A549 (cell line): ENCODE data around the gene ADPRS. TPM values are rescaled to one million over a fixed set of nuclear protein-coding genes. Genes with fewer than 3 reads are reported as not detected.

Source experiments
- ATAC-seq, 2 experiments: fragments of 200-7000 bp in 1 of 2; fragments of >200 bp in 1 of 2; cut with Nextera tagmentation in 1 of 2; cut with Tn5 transposase in 1 of 2; 3 replicates each; pipeline versions ENCODE4 v1.8.0 to v1.9.1; 2018 to 2020; ENCODE audit warnings: mild to moderate bottlenecking in 1 of 2, moderate library complexity in 1 of 2
- CTCF ChIA-PET: fragments of 300-600 bp; sonication (Branson Sonifier 250); formaldehyde crosslinking; extraction: SDS; loops from one replicate; lab custom pipeline; 2021; ENCODE audit warnings: antibody characterized with exemption, inconsistent platforms; lab: Yijun Ruan, JAX
- POLR2A ChIA-PET: fragments of 350-600 bp; formaldehyde crosslinking; extraction: SDS; loops from one replicate; lab custom pipeline; 2021; ENCODE audit warnings: antibody characterized with exemption, inconsistent platforms; lab: Yijun Ruan, JAX
- DNase-seq, 2 experiments: peaks; one replicate each; pipeline versions ENCODE4 v3.0.0 to v3.0.0-alpha.2; 2011 to 2016; ENCODE audit warnings: low read depth in 1 of 2, low spot score in 1 of 2
- FAIRE-seq: peaks from 2 replicates; lab custom pipeline; 2011; peaks lifted over from hg19 to GRCh38; lab: Jason Lieb, UNC
- H3K27ac ChIP-seq, 2 experiments: fragments of >200 bp; sonication (Bioruptor Twin); formaldehyde crosslinking; 3 replicates each; pipeline ENCODE4 v1.5.1; 2016 to 2017
- H3K4me1 ChIP-seq: fragments of >200 bp; sonication (Bioruptor Twin); formaldehyde crosslinking; 3 replicates; pipeline ENCODE4 v1.6.1; 2016
- H3K4me2 ChIP-seq: fragments of >200 bp; sonication (Bioruptor Twin); formaldehyde crosslinking; 3 replicates; pipeline ENCODE4 v1.6.1; 2016
- H3K4me3 ChIP-seq: fragments of >200 bp; sonication (Bioruptor Twin); formaldehyde crosslinking; 3 replicates; pipeline ENCODE4 v1.5.1; 2016
- H3K9me3 ChIP-seq: fragments of >200 bp; sonication (Bioruptor Twin); formaldehyde crosslinking; 3 replicates; pipeline ENCODE4 v1.6.1; 2016
- BCL3 ChIP-seq: fragments of >200 bp; sonication (Bioruptor Twin); formaldehyde crosslinking; IDR thresholded peaks from 3 replicates; pipeline ENCODE4 v1.6.1; 2016
- BHLHE40 ChIP-seq: IDR thresholded peaks from 2 replicates; pipeline ENCODE4 v1.6.1; 2012; ENCODE audit warnings: low read depth, low read length, inconsistent platforms
- CBX2 ChIP-seq: fragments of 200-600 bp; sonication (generic); IDR thresholded peaks from 2 replicates; pipeline ENCODE4 v1.6.1; 2016; ENCODE audit warnings: low read depth, mild to moderate bottlenecking, borderline replicate concordance
- CBX8 ChIP-seq: fragments of 200-600 bp; sonication (generic); IDR thresholded peaks from 2 replicates; pipeline ENCODE4 v1.6.1; 2016
- CHD4 ChIP-seq: fragments of 200-600 bp; sonication (generic); IDR thresholded peaks from 2 replicates; pipeline ENCODE4 v1.6.1; 2016; ENCODE audit warnings: antibody characterized with exemption, mild to moderate bottlenecking, borderline replicate concordance
- E2F6 ChIP-seq: IDR thresholded peaks from 2 replicates; pipeline ENCODE4 v1.6.1; 2012; ENCODE audit warnings: low read depth, borderline replicate concordance
- EHF ChIP-seq: fragments of 250-450 bp; sonication (Bioruptor Pico); IDR thresholded peaks from 2 replicates; pipeline ENCODE4 v1.5.0; 2020; ENCODE audit warnings: mild to moderate bottlenecking
- EHMT2 ChIP-seq: fragments of 200-600 bp; sonication (generic); IDR thresholded peaks from 2 replicates; pipeline ENCODE4 v1.6.1; 2016; ENCODE audit warnings: antibody characterized with exemption, low read depth, mild to moderate bottlenecking, moderate library complexity
- EP300 ChIP-seq, 2 experiments: fragments of >200 bp; sonication (Bioruptor Twin); formaldehyde crosslinking; IDR thresholded peaks; 2 replicates in 1 of 2; 3 replicates in 1 of 2; pipeline ENCODE4 v1.6.1; 2016 to 2017
- ESRRA ChIP-seq: fragments of 150-350 bp; IDR thresholded peaks from 2 replicates; pipeline ENCODE4 v1.6.1; 2014; ENCODE audit warnings: mild to moderate bottlenecking, low read length, borderline replicate concordance
- FOSL2 ChIP-seq, 2 experiments: fragments of 450-650 bp in 1 of 2; fragments of >200 bp in 1 of 2; sonication (Bioruptor Twin) in 1 of 2; formaldehyde crosslinking; IDR thresholded peaks; 2 replicates each; pipeline versions ENCODE4 v1.5.0 to v1.6.1; 2016 to 2020; ENCODE audit warnings: mild to moderate bottlenecking in 1 of 2, moderate library complexity in 1 of 2
- KDM1A ChIP-seq: fragments of 200-600 bp; sonication (generic); IDR thresholded peaks from 2 replicates; pipeline ENCODE4 v1.6.1; 2016; ENCODE audit warnings: low read depth, mild to moderate bottlenecking
- MAZ ChIP-seq: fragments of 150-350 bp; IDR thresholded peaks from 2 replicates; pipeline ENCODE4 v1.6.1; 2014; ENCODE audit warnings: antibody characterized with exemption, low read depth, low read length, borderline replicate concordance
- NFE2L2 ChIP-seq: fragments of 150-350 bp; conservative IDR thresholded peaks from 2 replicates; pipeline ENCODE4 v1.6.1; 2014; ENCODE audit warnings: low read length
- PHF8 ChIP-seq: fragments of 200-600 bp; sonication (generic); IDR thresholded peaks from 2 replicates; pipeline ENCODE4 v1.6.1; 2016; ENCODE audit warnings: low read depth, mild to moderate bottlenecking, antibody characterized with exemption, moderate library complexity, borderline replicate concordance
- RAD21 ChIP-seq, 2 experiments: fragments of >200 bp in 1 of 2; sonication (Bioruptor Twin) in 1 of 2; formaldehyde crosslinking in 1 of 2; IDR thresholded peaks in 1 of 2; conservative IDR thresholded peaks in 1 of 2; 2 replicates in 1 of 2; 3 replicates in 1 of 2; pipeline ENCODE4 v1.6.1; 2012 to 2018; ENCODE audit warnings: inconsistent platforms in 1 of 2
- RFX5 ChIP-seq: fragments of 450-650 bp; IDR thresholded peaks from 2 replicates; pipeline ENCODE4 v1.7.1; 2014; ENCODE audit warnings: antibody characterized with exemption, mild to moderate bottlenecking, moderate library complexity
- RNF2 ChIP-seq: fragments of 200-600 bp; sonication (generic); IDR thresholded peaks from 2 replicates; pipeline ENCODE4 v1.6.1; 2016; ENCODE audit warnings: low read depth, mild to moderate bottlenecking, antibody characterized with exemption, moderate library complexity, borderline replicate concordance
- SMC3 ChIP-seq: fragments of >200 bp; sonication (Bioruptor Twin); formaldehyde crosslinking; IDR thresholded peaks from 3 replicates; pipeline ENCODE4 v1.6.1; 2018; ENCODE audit warnings: inconsistent platforms
- TP53 ChIP-seq: fragments of 250-450 bp; sonication (Bioruptor Pico); IDR thresholded peaks from 2 replicates; pipeline ENCODE4 v1.5.0; 2021; ENCODE audit warnings: mild to moderate bottlenecking, moderate library complexity
- USF2 ChIP-seq: fragments of 450-650 bp; IDR thresholded peaks from 2 replicates; pipeline ENCODE4 v1.6.1; 2014; ENCODE audit warnings: antibody characterized with exemption
- ZC3H11A ChIP-seq: fragments of 450-650 bp; IDR thresholded peaks from 2 replicates; pipeline ENCODE4 v1.6.1; 2014; ENCODE audit warnings: antibody characterized with exemption, mild to moderate bottlenecking
- WGBS: methylation state at CpG from one replicate; pipeline ENCODE4 v1.1.6; 2017; ENCODE audit errors: missing lambda C conversion rate; 5-methylcytosine and 5-hydroxymethylcytosine counted together
- polyA plus RNA-seq, 4 experiments: library from polyadenylated mRNA; depleted of rRNA in 3 of 4; stranded (reverse); fragments of >200 nt; fragmentation: RNase III in 1 of 4; extraction: RNeasy Plus Mini Kit Qiagen cat#74134 plus additional on column Dnase treatment in 1 of 4; gene quantifications; 2 replicates in 3 of 4; 3 replicates in 1 of 4; pipeline ENCODE4 v1.2.3, GENCODE V29; 2011 to 2017
- TF ChIP-seq, protein P1 (sequence below): fragments of >200 bp; sonication (Bioruptor Twin); formaldehyde crosslinking; IDR thresholded peaks from 3 replicates; pipeline ENCODE4 v1.5.1; 2016
- TF ChIP-seq, protein P2 (sequence below): fragments of 200-600 bp; sonication (generic); IDR thresholded peaks from 2 replicates; pipeline ENCODE4 v1.6.1; 2016; ENCODE audit warnings: antibody characterized with exemption, mild to moderate bottlenecking, moderate library complexity

The ADPRS gene
- polyA plus RNA-seq, 2 of the 4 experiments (the other 2 are of a cell fraction), result 14.6 to 15.2 TPM

GRCh38 chr1:36115200-36115669 is 26.5 kb downstream of the ADPRS start:
- no peak for TF ChIP-seq RFX5
- WGBS, result 75% methylated on average over 7 of the region's 18 CpGs
- POLR2A ChIA-PET, result no interaction called here
- Histone ChIP-seq H3K9me3 (no peaks in the 10 kb centered on the region), H3K27ac (no peak overlapping the region), H3K4me3 (no peak overlapping the region), H3K4me2 (no peak overlapping the region), H3K4me1 (no peaks in the 10 kb centered on the region)
- ATAC-seq, result no peak
- CTCF ChIA-PET, result interaction anchor here (1.2 to 8.0 kb wide), 3 partner anchors 19 to 257 kb away, joined by 3 to 49 read pairs (median 7); no protein-coding TSS in a partner anchor
- no peak for DNase-seq
- FAIRE-seq, result no peak

DNA sequence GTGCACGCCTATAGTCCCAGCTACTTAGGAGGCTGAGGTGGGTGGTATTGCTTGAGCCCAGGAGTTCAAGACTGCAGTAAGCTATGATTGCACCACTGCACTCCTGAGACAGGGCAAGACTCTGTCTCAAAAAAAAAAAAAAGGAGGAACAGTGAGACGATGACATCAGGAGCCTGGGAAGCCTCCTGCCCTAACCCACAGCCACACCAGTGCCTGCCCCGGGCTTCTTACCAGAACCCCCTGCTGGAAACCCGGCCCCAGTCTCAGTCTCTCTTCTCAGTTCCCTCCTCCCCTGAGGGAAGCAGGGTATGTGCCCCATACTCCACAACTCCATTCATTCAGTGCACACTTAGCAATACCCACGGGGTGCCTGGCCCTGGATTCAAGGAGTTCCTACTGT is 27.2 kb downstream of the ADPRS start:
- TF ChIP-seq EP300 (IDR thresholded peaks at IDR 0.05) (no peak), BHLHE40 (no peak), RAD21 (conservative IDR thresholded peaks at IDR 0.05 in 1 of 2, IDR thresholded peaks at IDR 0.05 in 1 of 2) (no peak), KDM1A (no peak), FOSL2 (IDR thresholded peaks at IDR 0.05) (no peak), FOSL2 (CRISPR knock-in tag; IDR thresholded peaks at IDR 0.05) (no peak), CBX8 (no peak), ZC3H11A (no peak), NFE2L2 (no peak), EHMT2 (no peak), PHF8 (no peak), TP53 (CRISPR knock-in tag) (no peak), RFX5 (no peak), CHD4 (no peak)
- TF ChIP-seq, all 56 proteins: peak for 0
- WGBS, result 62% methylated on average over 5 of the region's 5 CpGs
- no peaks in the 10 kb centered on the region for H3K4me1 ChIP-seq
- ChIA-PET POLR2A (no interaction called here), CTCF (interaction anchor here (1.2 to 8.0 kb wide), 4 partner anchors 16 to 72 kb away, joined by 3 to 49 read pairs (median 8); no protein-coding TSS in a partner anchor)
- H3K27ac ChIP-seq, result no peak overlapping the region
- H3K9me3 ChIP-seq, result no peaks in the 10 kb centered on the region
- no peak for FAIRE-seq
- no peak; a peak in 1 of 6 replicates for ATAC-seq
- no peak overlapping the region for H3K4me3 ChIP-seq
- no peak for DNase-seq
- H3K4me2 ChIP-seq, result no peak overlapping the region

DNA sequence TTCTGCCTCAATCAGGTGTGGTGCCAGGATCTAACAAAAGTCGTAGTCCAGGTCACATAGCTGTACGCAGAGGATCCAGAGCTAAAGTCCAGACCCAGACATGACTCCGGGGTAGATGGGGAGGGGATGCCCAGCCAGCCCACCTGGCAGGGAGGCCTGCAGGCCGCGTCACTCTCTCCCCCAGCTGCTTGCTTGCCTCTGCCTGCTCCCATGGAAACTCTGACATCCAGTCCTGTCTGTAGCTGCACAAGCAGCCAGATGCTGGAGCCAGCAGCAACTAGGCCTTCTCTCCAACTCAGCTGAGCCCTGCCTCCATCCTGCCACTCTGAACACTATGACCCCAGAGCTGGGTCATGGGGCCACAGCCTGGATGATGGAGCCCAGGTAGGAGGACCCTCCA is 28.2 kb downstream of the ADPRS start:
- no CpG with 5 or more reads among the region's 5 CpGs for WGBS
- POLR2A ChIA-PET, result interaction anchor here (0.5 kb wide), 1 partner anchor 17 kb away, joined by 4 read pairs; no protein-coding TSS in a partner anchor
- TF ChIP-seq RNF2, result no peak
- TF ChIP-seq CBX2, result no peak
- no peak for TF ChIP-seq EHF (CRISPR knock-in tag)
- no peak for TF ChIP-seq ESRRA
- no peak for TF ChIP-seq RFX5
- TF ChIP-seq, protein P1, sequence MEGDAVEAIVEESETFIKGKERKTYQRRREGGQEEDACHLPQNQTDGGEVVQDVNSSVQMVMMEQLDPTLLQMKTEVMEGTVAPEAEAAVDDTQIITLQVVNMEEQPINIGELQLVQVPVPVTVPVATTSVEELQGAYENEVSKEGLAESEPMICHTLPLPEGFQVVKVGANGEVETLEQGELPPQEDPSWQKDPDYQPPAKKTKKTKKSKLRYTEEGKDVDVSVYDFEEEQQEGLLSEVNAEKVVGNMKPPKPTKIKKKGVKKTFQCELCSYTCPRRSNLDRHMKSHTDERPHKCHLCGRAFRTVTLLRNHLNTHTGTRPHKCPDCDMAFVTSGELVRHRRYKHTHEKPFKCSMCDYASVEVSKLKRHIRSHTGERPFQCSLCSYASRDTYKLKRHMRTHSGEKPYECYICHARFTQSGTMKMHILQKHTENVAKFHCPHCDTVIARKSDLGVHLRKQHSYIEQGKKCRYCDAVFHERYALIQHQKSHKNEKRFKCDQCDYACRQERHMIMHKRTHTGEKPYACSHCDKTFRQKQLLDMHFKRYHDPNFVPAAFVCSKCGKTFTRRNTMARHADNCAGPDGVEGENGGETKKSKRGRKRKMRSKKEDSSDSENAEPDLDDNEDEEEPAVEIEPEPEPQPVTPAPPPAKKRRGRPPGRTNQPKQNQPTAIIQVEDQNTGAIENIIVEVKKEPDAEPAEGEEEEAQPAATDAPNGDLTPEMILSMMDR, result no peak
- no peak for TF ChIP-seq BCL3
- no peak for TF ChIP-seq NFE2L2
- no peak for TF ChIP-seq E2F6
- TF ChIP-seq SMC3, result no peak
- TF ChIP-seq CBX8, result no peak
- TF ChIP-seq MAZ, result no peak
- no peak for TF ChIP-seq USF2
- TF ChIP-seq, protein P2, sequence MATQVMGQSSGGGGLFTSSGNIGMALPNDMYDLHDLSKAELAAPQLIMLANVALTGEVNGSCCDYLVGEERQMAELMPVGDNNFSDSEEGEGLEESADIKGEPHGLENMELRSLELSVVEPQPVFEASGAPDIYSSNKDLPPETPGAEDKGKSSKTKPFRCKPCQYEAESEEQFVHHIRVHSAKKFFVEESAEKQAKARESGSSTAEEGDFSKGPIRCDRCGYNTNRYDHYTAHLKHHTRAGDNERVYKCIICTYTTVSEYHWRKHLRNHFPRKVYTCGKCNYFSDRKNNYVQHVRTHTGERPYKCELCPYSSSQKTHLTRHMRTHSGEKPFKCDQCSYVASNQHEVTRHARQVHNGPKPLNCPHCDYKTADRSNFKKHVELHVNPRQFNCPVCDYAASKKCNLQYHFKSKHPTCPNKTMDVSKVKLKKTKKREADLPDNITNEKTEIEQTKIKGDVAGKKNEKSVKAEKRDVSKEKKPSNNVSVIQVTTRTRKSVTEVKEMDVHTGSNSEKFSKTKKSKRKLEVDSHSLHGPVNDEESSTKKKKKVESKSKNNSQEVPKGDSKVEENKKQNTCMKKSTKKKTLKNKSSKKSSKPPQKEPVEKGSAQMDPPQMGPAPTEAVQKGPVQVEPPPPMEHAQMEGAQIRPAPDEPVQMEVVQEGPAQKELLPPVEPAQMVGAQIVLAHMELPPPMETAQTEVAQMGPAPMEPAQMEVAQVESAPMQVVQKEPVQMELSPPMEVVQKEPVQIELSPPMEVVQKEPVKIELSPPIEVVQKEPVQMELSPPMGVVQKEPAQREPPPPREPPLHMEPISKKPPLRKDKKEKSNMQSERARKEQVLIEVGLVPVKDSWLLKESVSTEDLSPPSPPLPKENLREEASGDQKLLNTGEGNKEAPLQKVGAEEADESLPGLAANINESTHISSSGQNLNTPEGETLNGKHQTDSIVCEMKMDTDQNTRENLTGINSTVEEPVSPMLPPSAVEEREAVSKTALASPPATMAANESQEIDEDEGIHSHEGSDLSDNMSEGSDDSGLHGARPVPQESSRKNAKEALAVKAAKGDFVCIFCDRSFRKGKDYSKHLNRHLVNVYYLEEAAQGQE, result no peak

More for the DNA sequence above, 28.2 kb downstream of the ADPRS start:
- DNase-seq, result no peak
- no peak overlapping the region for H3K4me3 ChIP-seq
- CTCF ChIA-PET, result interaction anchor here (0.9 to 8.0 kb wide), 7 partner anchors 10 to 71 kb away, joined by 3 to 49 read pairs (median 4); no protein-coding TSS in a partner anchor
- no peak overlapping the region for H3K4me2 ChIP-seq
- no peaks in the 10 kb centered on the region for H3K4me1 ChIP-seq
- ATAC-seq, result 0 out of 6 replicates have a peak, but pooled peaks of 1 of the 2 experiments have one; percentile 18
- FAIRE-seq, result no peak
- H3K9me3 ChIP-seq, result no peaks in the 10 kb centered on the region
- H3K27ac ChIP-seq, result no peak overlapping the region
